Left ventricle myocardium inferior (tissue), 1 donor: ENCODE measurements around the gene NABP1. TPM values are rescaled to one million over a fixed set of nuclear protein-coding genes. Genes with fewer than 3 reads are reported as not detected.

ENCODE experiments used
- DNase-seq: peaks from one replicate; pipeline ENCODE4 v3.0.0-alpha.2; 2020
- H3K27ac ChIP-seq: fragments of 200-600 bp; replicated peaks from 2 replicates; pipeline ENCODE4 v1.8.0; 2021
- H3K27me3 ChIP-seq: fragments of 200-600 bp; 2 replicates; pipeline ENCODE4 v1.8.0; 2021; ENCODE audit warnings: low read depth
- H3K36me3 ChIP-seq: fragments of 200-600 bp; 2 replicates; pipeline ENCODE4 v1.8.0; 2021
- H3K4me1 ChIP-seq: fragments of 200-600 bp; 2 replicates; pipeline ENCODE4 v1.8.0; 2021
- H3K4me3 ChIP-seq: fragments of 200-600 bp; 2 replicates; pipeline ENCODE4 v1.8.0; 2021; ENCODE audit warnings: mild to moderate bottlenecking, moderate library complexity
- H3K9me3 ChIP-seq: fragments of 200-600 bp; replicated peaks from 2 replicates; pipeline ENCODE4 v1.8.0; 2021
- intact Hi-C: fragments of 100-400 bp; cut with micrococcal nuclease; formaldehyde crosslinking; loops from one replicate; pipeline ENCODE4 v1.11.0; 2022
- total RNA-seq: library from RNA; stranded (reverse); fragmentation: NEBNext Ultra II Directional; extraction: Animal tissue kit (Norgen Biotek cat#: 25700); gene quantifications from one replicate; pipeline ENCODE4 v1.2.1, GENCODE V29; 2021
- TF ChIP-seq, protein P1 (sequence below): fragments of 200-600 bp; IDR thresholded peaks from 2 replicates; pipeline ENCODE4 v1.8.0; 2021; ENCODE audit warnings: antibody characterized with exemption, mild to moderate bottlenecking, borderline replicate concordance
- donor health status: DM: no; HTN: yes; CAD: no; lungs with severe emphysema.

The NABP1 gene
- total RNA-seq, 1 donor from 2014 or later, result 3.3 TPM

DNA sequence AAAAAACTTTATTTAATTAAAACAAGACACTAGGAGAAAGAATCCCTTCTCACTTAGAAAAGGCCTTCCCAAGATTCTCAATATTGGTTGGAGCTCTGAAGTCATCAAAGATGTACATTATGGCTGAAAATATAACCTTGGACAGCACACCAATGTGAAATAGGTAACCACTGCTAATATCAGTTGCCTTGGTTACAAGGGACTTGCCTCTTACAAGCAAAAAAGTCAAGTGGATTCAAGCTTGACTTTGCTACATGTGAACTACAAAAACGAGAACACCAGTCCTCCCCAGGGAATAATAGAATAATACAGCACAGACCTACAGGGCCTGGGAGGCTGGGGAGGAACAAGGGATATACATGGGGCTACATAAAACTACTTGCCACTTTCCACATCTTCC is 46.1 kb downstream of the NABP1 start:
- no peak for DNase-seq
- intact Hi-C loops, result no loop called here
- no peaks in the 10 kb centered on the region for H3K4me1 ChIP-seq
- H3K27ac ChIP-seq, result no peak overlapping the region
- H3K36me3 ChIP-seq, result no peaks in the 10 kb centered on the region
- H3K9me3 ChIP-seq, result no peaks in the 10 kb centered on the region
- TF ChIP-seq, protein P1, sequence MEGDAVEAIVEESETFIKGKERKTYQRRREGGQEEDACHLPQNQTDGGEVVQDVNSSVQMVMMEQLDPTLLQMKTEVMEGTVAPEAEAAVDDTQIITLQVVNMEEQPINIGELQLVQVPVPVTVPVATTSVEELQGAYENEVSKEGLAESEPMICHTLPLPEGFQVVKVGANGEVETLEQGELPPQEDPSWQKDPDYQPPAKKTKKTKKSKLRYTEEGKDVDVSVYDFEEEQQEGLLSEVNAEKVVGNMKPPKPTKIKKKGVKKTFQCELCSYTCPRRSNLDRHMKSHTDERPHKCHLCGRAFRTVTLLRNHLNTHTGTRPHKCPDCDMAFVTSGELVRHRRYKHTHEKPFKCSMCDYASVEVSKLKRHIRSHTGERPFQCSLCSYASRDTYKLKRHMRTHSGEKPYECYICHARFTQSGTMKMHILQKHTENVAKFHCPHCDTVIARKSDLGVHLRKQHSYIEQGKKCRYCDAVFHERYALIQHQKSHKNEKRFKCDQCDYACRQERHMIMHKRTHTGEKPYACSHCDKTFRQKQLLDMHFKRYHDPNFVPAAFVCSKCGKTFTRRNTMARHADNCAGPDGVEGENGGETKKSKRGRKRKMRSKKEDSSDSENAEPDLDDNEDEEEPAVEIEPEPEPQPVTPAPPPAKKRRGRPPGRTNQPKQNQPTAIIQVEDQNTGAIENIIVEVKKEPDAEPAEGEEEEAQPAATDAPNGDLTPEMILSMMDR, result no peak
- no peaks in the 10 kb centered on the region for H3K27me3 ChIP-seq
- no peak overlapping the region for H3K4me3 ChIP-seq

DNA sequence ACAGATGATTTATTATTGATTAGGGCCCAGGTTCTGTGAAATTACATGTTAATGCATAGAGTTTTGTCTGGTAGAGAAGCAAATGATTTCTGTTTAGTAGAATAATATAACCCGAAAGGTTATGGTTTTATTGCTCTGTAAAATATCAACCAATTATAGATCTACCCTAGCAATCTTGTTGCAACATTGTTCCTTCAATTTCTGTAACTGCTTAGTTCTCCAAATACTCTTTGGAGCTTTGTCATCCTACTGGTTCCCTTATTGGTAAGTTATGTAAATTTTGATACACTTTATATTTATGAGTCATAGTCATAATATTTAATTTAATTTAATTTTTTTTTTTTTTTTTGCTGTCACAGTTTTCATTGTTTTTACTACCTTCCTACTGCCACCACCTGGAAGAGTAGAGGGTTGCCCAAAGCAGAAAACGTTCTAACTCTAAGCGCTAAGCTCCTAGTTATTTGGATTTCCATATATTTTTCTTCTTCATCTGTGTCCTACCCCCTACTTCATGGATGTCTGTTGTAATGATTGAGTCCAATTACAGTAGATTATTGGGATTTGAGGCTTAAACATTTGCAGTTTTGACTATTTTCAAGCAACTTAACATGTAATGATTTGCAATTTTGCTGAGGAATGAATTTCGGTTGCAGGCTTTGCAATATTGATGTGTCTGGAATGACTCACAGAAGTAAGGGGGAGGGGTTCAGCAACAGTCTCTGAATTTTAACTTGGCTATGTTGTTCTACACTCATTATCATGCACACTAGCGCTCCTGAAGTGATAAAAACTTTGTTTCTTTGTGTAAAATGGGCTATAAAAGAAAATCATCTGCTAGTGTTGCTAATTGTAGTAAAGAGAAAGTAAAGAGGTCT is 51.1 kb downstream of the NABP1 start:
- TF ChIP-seq, protein P1, result no peak

DNA sequence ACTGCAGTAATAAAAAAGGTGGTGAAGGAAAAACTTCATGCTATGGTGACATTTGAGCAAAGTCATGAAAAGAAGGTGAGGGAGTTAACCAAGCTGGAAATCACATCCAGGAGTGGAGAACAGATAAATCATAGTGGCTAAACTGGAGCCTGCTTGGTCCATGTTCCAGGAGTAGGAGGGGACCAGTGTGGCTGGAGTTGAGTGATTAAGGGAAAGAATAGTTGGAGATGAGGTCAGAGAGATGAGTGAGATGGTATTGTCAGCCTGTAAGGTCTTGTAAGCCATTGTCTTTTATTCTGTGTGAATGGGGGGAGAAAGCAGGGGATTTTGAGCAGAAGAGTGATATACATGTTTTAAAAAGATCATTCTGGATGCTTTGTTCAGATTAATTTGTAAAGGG is 52.3 kb downstream of the NABP1 start:
- TF ChIP-seq, protein P1, result no peak
- H3K4me3 ChIP-seq, result no peak overlapping the region
- intact Hi-C loops, result no loop called here
- no peaks in the 10 kb centered on the region for H3K4me1 ChIP-seq
- H3K27ac ChIP-seq, result no peak overlapping the region
- no peaks in the 10 kb centered on the region for H3K36me3 ChIP-seq
- DNase-seq, result no peak
- H3K9me3 ChIP-seq, result no peaks in the 10 kb centered on the region
- peaks cover 17% of the 10 kb centered on the region for H3K27me3 ChIP-seq

More for the DNA sequence above, 51.1 kb downstream of the NABP1 start:
- peaks cover 17% of the 10 kb centered on the region for H3K27me3 ChIP-seq
- H3K9me3 ChIP-seq, result no peaks in the 10 kb centered on the region
- intact Hi-C loops, result no loop called here
- H3K36me3 ChIP-seq, result no peaks in the 10 kb centered on the region
- H3K4me1 ChIP-seq, result no peaks in the 10 kb centered on the region
- no peak overlapping the region for H3K4me3 ChIP-seq
- H3K27ac ChIP-seq, result no peak overlapping the region
- DNase-seq, result no peak

Other genes with a start within 250 kb of the NABP1 start
- gene CAVIN2, start 169.0 kb downstream of the NABP1 start, total RNA-seq, result 93.9 TPM